Left cardiac atrium (tissue), 4 donors: ENCODE data around the gene PLXNA4. TPM values are rescaled to one million over a fixed set of nuclear protein-coding genes. Genes with fewer than 3 reads are reported as not detected.

Experiments
- ATAC-seq, 2 donors: fragments of 200-7000 bp; cut with Tn5 transposase; one replicate each; pipeline ENCODE4 v1.9.1; 2020; ENCODE audit warnings: mild to moderate bottlenecking in 2 of 2, moderate library complexity in 2 of 2
- DNase-seq: peaks from one replicate; pipeline ENCODE4 v3.0.0-alpha.2; 2020
- intact Hi-C, 2 donors: fragments of 100-400 bp; cut with DNase I; formaldehyde crosslinking; loops; one replicate each; pipeline versions ENCODE4 v1.14.1 to v1.15.1; 2022 to 2023
- total RNA-seq, 2 donors: library from RNA; stranded (reverse); fragmentation: NEBNext Ultra II Directional; extraction: Animal tissue kit (Norgen Biotek cat#: 25700); gene quantifications; one replicate each; pipeline ENCODE4 v1.2.1, GENCODE V29; 2021
- donor health status: DM: no; HTN: yes; CAD: no.
- donor health status: DM: no; HTN: yes; CAD: no; lungs with severe emphysema.
- donor health status: DM: yes; HTN: yes; CAD: no.
- donor health status: Dilated cardiomyopathy.

The PLXNA4 gene
- total RNA-seq, 2 donors from 2014 or later = 23.3 to 30.1 TPM

DNA sequence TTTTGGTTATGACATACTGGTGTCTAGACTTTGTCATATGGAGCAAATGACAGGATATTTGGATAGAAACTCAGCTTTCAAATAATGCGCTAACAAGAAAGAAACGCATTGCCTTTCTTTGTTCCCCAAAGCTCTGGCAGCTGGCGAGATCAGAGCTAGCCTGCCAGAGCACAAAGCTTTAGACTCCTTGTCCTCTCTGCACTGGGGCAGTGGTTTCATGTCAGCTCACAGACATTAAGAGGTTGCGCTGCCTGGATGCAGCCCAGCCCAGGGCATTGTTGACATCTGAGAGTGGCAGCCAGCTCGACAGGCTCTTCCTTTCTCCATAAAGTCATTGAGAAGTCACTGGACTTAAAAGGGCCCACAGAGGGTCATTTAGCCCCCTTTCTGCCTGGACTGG, 212.0 kb downstream of the PLXNA4 start:
- intact Hi-C loops = no loop called here
- ATAC-seq (no peak), DNase-seq (no peak)

GRCh38 chr7:132362059-132362458, 214.2 kb downstream of the PLXNA4 start:
- intact Hi-C loops = no loop called here
- ATAC-seq = no peak
- DNase-seq = no peak

- no peak for ATAC-seq
- intact Hi-C loops = no loop called here
- DNase-seq = no peak
Measured at GRCh38 chr7:132361146-132361545, 215.1 kb downstream of the PLXNA4 start.

DNA sequence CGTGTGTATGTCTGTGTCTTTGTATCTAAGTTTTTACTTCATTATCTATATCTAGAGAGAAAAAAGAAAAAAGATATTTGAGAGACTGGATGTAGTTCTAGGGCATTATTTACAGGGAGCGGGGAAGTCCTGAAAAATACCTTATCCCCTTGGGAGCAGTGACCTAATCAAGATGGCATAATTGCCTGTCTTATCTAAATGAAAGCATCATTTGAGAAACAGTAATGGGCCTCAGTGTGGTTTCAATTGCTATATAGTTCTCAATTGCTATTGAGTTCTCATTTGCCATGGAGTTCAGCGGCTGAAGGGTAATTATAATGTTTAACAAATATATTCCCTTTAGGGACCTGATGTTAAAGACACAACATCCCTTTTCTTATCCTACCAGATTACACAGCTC, 216.5 kb downstream of the PLXNA4 start:
- intact Hi-C loops = no loop called here
- ATAC-seq = no peak

DNA sequence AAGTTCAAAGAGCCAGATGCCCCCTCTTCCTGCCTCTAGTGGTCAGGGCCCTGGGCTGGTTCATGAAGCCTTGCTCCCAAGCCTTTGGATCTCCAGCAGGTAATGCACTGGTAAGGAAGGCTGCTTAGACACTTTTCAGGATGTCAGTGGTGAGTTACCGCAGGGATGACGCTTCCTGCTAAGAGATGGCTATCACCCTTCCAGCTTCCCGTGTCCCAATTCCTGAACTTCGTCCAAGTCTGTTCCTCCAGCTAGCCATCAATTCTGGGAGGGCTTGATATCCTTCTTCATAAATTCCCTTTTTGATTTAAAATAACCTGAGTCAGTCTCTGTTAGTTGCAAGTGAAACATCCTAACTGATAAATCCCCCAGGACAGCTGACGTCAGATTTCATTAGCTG, 221.2 kb downstream of the PLXNA4 start:
- ATAC-seq (no peak), DNase-seq (no peak)
- intact Hi-C loops = no loop called here

More for the DNA sequence above, 216.5 kb downstream of the PLXNA4 start:
- no peak for DNase-seq

- DNase-seq = no peak
- no peak for ATAC-seq
- intact Hi-C loops = no loop called here
Measured at GRCh38 chr7:132354527-132354926, 221.7 kb downstream of the PLXNA4 start.

DNA sequence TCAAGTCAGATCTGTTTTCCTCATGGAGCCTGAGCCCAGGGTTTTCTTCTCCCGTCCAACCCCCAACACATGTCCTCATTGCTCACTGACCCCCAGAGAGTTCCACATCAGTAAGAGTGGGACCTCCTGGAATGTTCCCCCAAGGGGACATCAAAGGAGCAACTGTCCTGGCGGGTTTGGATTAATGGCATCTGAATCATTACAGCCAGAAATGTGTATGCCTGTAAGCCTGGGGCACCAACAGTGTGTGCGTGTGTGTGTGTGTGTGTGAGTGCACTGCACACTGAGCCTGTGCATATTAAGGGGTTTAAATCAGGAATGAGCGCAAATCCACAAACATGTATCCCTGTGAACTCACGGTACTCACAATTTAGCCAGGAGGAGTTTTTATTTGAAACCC, 222.3 kb downstream of the PLXNA4 start:
- intact Hi-C loops = no loop called here
- DNase-seq = no peak
- ATAC-seq = no peak

- ATAC-seq = peak; percentile 58 to 77
- intact Hi-C loops = no loop called here
- DNase-seq = no peak
Measured at GRCh38 chr7:132352800-132353199, 223.5 kb downstream of the PLXNA4 start.

DNA sequence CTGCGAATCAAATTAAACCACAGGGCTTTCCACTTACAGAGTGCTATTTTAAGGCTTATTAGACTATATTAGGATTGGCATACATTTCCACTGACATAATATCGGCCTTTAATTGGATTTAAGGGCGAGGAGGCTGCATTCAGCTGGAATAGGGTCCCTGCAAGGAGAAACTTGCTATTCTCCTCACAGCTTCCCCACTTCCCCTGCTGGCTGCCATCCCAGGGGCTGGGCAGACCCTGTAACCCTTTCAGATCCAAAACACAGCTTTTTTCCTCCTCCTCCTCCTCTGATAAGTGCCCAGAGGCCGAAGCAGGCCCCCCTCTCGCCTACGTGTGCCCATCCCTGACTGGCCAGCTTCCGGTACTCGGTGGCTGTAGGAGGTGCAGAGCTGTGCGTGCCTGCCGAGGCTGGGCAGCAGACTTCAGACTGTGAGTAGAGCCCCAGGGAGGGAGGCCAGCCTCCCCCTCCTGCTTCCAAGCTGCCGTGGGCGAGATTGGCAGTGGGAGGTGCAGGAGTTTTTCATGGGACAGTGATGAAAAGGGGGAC, 224.2 kb downstream of the PLXNA4 start:
- DNase-seq (peak; percentile 34), ATAC-seq (peak; percentile 48 to 78)
- intact Hi-C loops = no loop called here

- intact Hi-C loops = no loop called here
- no peak for DNase-seq
- ATAC-seq = no peak
Measured at GRCh38 chr7:132350741-132351140, 225.5 kb downstream of the PLXNA4 start.

- intact Hi-C loops = no loop called here
- ATAC-seq = no peak
- no peak for DNase-seq
Measured at GRCh38 chr7:132349075-132349474, 227.2 kb downstream of the PLXNA4 start.

DNA sequence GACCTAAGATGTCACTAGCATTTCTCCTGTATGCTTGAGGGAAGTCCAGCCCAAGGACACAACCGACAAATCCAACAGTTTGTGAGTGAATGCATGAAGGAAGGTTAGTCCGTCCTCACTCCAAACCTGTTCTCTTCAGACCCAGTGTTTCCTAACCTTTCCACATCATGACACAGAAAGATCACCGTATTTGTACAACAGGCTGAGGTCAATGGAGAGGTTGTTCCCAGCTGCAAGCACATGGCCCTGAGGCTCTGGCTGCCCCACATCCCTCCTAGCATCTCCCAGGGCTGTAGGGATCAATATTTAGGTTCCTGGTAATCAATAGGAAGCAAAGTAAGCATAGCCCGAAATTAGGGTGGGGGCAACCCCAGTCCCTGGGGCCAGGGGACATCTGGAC, 227.9 kb downstream of the PLXNA4 start:
- intact Hi-C loops = no loop called here
- no peak for DNase-seq

GRCh38 chr7:132347858-132348257, 228.4 kb downstream of the PLXNA4 start:
- intact Hi-C loops = no loop called here
- no peak for DNase-seq
- no peak for ATAC-seq

More for the DNA sequence above, 227.9 kb downstream of the PLXNA4 start:
- no peak for ATAC-seq

DNA sequence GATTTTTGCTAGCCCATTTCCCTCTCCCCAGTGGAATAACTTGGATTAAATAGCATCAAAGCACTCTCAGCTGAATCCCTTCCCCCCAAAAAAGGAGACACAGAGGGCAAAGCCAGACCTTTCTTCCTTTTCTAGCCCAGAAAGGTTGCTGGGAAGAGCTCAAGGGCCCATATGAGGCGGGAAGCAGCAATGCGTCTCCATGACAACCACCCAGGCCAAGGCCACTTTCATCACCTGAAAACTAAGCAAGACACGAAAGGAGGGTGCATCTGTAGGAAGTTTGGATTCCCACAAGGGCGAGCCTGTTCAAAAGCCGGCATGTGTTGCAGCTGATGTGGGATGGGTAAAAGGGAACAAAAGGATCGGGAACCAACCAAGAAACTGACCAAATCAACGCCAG, 229.1 kb downstream of the PLXNA4 start:
- DNase-seq (no peak), ATAC-seq (no peak)
- intact Hi-C loops = no loop called here

- peak in 1 of 2 donors; percentile 26 for ATAC-seq
Measured at GRCh38 chr7:132345543-132346129, 230.6 kb downstream of the PLXNA4 start.

DNA sequence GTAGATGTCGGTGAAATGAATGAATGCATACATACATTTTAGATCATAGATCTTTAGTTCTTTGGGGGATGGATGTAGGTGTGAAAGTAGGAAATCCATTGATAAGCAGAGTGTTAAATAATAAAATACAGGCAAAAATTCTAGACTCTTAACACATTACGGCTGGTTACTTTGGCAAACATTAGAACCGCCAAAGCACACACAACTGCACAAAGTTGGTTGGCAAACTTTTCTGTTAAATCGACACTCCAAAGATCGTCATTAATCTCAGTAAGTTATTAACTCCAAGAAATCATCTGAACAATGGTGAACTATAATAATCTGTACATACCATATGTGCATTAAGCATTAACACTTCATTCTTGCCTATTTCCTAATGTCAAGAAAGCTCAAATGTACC, 231.2 kb downstream of the PLXNA4 start:
- DNase-seq (no peak), ATAC-seq (no peak)
- intact Hi-C loops = no loop called here

More at GRCh38 chr7:132345543-132346129, 230.6 kb downstream of the PLXNA4 start:
- intact Hi-C loops = no loop called here
- DNase-seq = no peak

DNA sequence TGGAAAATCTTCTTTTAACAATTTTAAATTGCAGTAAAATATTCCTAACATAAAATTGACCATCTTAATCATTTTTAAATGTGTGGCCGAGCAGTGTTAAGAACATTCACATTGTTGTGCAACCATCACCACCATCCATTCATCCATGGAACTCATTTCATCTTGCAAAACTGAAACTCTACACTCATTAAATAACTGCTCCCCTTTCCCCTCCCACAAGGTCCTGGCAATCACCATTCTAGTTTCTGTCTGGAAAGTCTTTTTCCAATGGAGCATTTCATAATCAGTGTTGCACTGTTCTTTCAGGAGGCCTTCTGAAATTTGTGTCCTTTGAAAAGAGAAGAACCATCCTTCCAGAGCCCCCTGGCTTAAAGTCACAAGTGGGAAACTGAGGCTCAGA, 233.1 kb downstream of the PLXNA4 start:
- DNase-seq = no peak
- ATAC-seq = peak; percentile 84 to 90
- intact Hi-C loops = no loop called here

GRCh38 chr7:132337450-132338080, 238.7 kb downstream of the PLXNA4 start:
- ATAC-seq = no peak
- intact Hi-C loops = no loop called here
- no peak for DNase-seq

DNA sequence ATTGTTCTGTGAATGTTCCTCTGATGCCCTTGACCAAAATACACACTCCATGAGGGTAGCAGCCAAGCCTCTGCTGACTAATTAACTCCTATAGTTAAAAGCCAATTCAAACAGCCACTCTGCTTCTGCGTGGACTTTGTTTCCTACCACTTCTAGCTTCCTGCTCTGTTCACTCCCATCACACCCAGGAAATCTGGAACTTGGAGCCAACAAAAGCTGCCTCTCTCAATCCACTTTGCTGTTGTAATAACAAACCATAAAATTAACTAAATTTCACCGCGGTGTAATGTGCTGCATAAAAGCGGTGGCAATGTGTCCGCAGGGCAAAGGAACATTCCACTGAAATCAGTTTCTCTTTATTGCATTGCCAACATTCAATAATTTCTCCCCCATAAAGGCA, 239.5 kb downstream of the PLXNA4 start:
- ATAC-seq (no peak), DNase-seq (no peak)
- intact Hi-C loops = no loop called here

GRCh38 chr7:132333301-132333700, 243.0 kb downstream of the PLXNA4 start:
- ATAC-seq = peak; percentile 81 to 85
- intact Hi-C loops = loop anchor here in 1 of 2 donors (5.0 kb wide), 1 partner anchor 44 kb away; no protein-coding TSS in a partner anchor
- DNase-seq = peak; percentile 47

DNA sequence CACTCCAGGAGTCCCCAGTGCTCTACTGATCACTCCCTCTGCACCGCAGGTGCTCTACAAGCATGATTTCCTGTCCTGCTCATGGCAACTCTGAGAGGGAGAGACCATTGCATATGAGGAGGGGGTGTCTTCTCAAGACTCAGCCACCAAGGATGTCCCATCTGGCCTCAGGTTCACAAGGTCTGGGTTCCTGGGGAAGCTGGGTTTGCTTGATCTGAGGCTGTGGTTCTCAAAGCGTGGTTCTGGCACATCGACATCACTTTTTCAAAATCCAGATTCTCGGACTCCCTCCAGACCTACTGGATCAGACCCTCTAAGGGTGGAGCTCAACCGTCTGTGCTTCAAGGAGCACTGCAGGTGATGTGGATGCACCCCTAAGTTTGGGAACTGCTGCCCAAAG, 247.5 kb downstream of the PLXNA4 start:
- DNase-seq (no peak), ATAC-seq (no peak)
- intact Hi-C loops = loop anchor here in 1 of 2 donors (5.0 kb wide), 1 partner anchor 74 kb away; no protein-coding TSS in a partner anchor
